Esophagus (tissue), 2 donors: ENCODE results near the gene REPIN1. TPM values are rescaled to one million over a fixed set of nuclear protein-coding genes. Genes with fewer than 3 reads are reported as not detected.
A peak's percentile ranks its signal among the peaks of the same experiment; 100 is the strongest.
"Not testable (repeated sequence)": the region's sequence is repeated elsewhere in the genome, so short reads cannot be mapped to it uniquely, and the experiment has no call there.

ENCODE experiments used
- H3K27ac ChIP-seq, 2 donors: one replicate each; pipeline ENCODE4 v1.5.1; 2013; ENCODE audit warnings: low read depth in 2 of 2, mild to moderate bottlenecking in 2 of 2, inconsistent platforms in 1 of 2, low read length in 1 of 2, moderate library complexity in 1 of 2
- H3K27me3 ChIP-seq, 2 donors: one replicate each; pipeline ENCODE4 v1.6.1; 2013; ENCODE audit warnings: low read length in 2 of 2, control low read depth in 1 of 2, mild to moderate bottlenecking in 1 of 2; ENCODE audit not compliant: insufficient read depth in 2 of 2, control insufficient read depth in 1 of 2
- H3K36me3 ChIP-seq, 2 donors: one replicate each; pipeline ENCODE4 v1.6.1; 2013; ENCODE audit warnings: low read length in 1 of 2; ENCODE audit not compliant: control insufficient read depth in 2 of 2, insufficient read depth in 2 of 2
- H3K4me1 ChIP-seq, 2 donors: one replicate each; pipeline ENCODE4 v1.6.1; 2013; ENCODE audit warnings: low read length in 1 of 2; ENCODE audit not compliant: control insufficient read depth in 2 of 2, insufficient read depth in 2 of 2
- H3K4me3 ChIP-seq, 2 donors: one replicate each; pipeline ENCODE4 v1.5.1; 2013; ENCODE audit warnings: low read length in 2 of 2, mild to moderate bottlenecking in 2 of 2, low read depth in 1 of 2, moderate library complexity in 1 of 2
- H3K9me3 ChIP-seq, 2 donors: one replicate each; pipeline ENCODE4 v1.6.1; 2013; ENCODE audit warnings: mild to moderate bottlenecking in 2 of 2, low read depth in 1 of 2, low read length in 1 of 2, moderate library complexity in 1 of 2; ENCODE audit not compliant: control insufficient read depth in 2 of 2, insufficient read depth in 1 of 2
- WGBS, 2 donors: extraction: QIAGEN DNeasy Blood & Tissue Kit; methylation state at CpG; one replicate each; pipeline ENCODE4 v1.1.7; 2013; 5-methylcytosine and 5-hydroxymethylcytosine counted together
- polyA plus RNA-seq, 2 donors: library from polyadenylated mRNA; stranded (reverse); fragments of 200-250 nt; gene quantifications; one replicate each; pipeline ENCODE4 v1.2.3, GENCODE V29; 2013
- donor health status: healthy with polysubstance abuse.
- donor health status: Bipolar disorder and iron deficiency.

REPIN1 gene
- polyA plus RNA-seq, 2 donors = 22.7 to 32.6 TPM

DNA sequence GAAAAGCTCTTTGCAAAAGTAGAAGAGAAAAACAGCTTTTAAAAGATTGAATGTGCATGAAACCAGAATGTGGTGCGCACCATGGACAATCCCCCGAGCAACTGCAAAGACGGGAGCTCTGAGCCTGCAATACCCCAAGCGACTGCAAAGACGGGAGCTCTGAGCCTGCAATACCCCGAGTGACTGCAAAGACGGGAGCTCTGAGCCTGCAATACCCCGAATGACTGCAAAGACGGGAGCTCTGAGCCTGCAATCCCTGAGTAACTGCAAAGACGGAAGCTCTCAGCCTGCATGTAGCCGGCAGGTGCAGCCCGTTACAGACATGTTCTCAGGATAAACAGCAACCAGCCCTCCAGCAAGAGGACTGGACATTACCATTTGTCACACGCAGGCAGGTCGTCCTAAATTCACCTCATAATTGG, 16.7 kb downstream of the REPIN1 start:
- Histone ChIP-seq H3K36me3 (no peaks in the 10 kb centered on the region), H3K9me3 (no peaks in the 10 kb centered on the region), H3K27ac (no peak overlapping the region), H3K4me1 (peaks cover 8 to 12% of the 10 kb centered on the region in 2 donors), H3K27me3 (no peaks in the 10 kb centered on the region), H3K4me3 (no peak overlapping the region)
- 79 to 88% methylated on average over 14 of the region's 14 CpGs for WGBS, 2 donors

- not testable (repeated sequence) for H3K36me3 ChIP-seq, H3K27me3 ChIP-seq, H3K27ac ChIP-seq, H3K4me3 ChIP-seq, H3K9me3 ChIP-seq
- H3K4me1 ChIP-seq = peaks cover 8 to 10% of the 10 kb centered on the region in 2 donors
- WGBS, 2 donors = 57 to 60% methylated on average over 6 of the region's 6 CpGs
Measured at GRCh38 chr7:150385884-150386283, 17.3 kb downstream of the REPIN1 start.

GRCh38 chr7:150388306-150388705, 19.7 kb downstream of the REPIN1 start:
- Histone ChIP-seq H3K27me3 (no peaks in the 10 kb centered on the region), H3K36me3 (no peaks in the 10 kb centered on the region), H3K4me3 (no peak overlapping the region), H3K4me1 (peaks cover 0 to 2% of the 10 kb centered on the region in 2 donors), H3K9me3 (no peaks in the 10 kb centered on the region), H3K27ac (peak overlapping the region in 1 of 2 donors; percentile 8)
- WGBS, 2 donors = 85 to 92% methylated on average over 7 of the region's 7 CpGs

DNA sequence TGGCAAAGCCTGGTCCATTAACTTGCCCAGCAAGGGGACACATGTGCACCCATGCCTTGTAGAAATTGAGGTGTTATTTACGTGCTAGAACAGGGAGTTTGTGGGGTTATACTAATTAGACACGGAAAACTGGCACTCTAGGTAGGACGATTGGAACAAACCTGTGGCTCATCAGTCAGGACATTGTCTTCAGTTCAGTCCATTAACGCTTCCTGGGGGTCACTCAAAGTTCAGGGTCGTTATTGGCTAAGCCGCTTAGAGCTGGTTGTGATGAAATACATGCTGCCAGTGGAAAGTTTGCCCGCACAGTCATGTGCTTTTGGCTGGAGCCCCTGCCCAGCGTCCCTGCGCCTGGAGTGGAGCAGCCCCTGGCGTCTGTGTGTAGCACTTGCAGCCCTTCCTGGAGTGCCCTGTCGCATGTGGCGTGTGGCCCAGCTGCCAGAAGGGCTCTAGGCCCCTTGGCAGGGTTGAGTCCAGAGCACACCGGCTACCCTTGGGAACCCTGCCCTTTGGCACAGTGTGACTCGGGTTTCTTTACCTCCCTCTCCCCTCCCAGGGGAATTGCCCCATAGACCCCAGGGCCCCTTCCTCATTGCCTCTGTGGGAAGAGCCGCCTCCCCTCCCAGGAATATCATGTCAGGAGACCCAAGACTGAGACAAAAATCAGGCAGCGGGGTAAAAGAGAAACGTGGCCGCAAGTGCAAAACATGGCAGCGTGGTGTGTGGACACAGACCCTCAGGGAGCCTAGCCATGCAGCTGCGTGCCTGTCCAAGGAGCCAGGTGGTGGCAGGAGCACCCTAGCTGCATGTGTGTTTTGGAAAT, 20.3 kb downstream of the REPIN1 start:
- H3K27ac ChIP-seq = peak overlapping the region in 1 of 2 donors; percentile 8
- H3K4me1 ChIP-seq = no peaks in the 10 kb centered on the region
- H3K36me3 ChIP-seq = no peaks in the 10 kb centered on the region
- H3K4me3 ChIP-seq = no peak overlapping the region
- no peaks in the 10 kb centered on the region for H3K9me3 ChIP-seq
- H3K27me3 ChIP-seq = no peaks in the 10 kb centered on the region
- WGBS, 2 donors = 63 to 65% methylated on average over 20 of the region's 20 CpGs

GRCh38 chr7:150389532-150389816, 20.9 kb downstream of the REPIN1 start:
- H3K27me3 ChIP-seq = no peaks in the 10 kb centered on the region
- no peaks in the 10 kb centered on the region for H3K9me3 ChIP-seq
- no peaks in the 10 kb centered on the region for H3K36me3 ChIP-seq
- no peaks in the 10 kb centered on the region for H3K4me1 ChIP-seq
- WGBS, 2 donors = 75 to 81% methylated on average over 5 of the region's 5 CpGs
- H3K27ac ChIP-seq = no peak overlapping the region
- no peak overlapping the region for H3K4me3 ChIP-seq

GRCh38 chr7:150390205-150390604, 21.6 kb downstream of the REPIN1 start:
- Histone ChIP-seq H3K4me1 (no peaks in the 10 kb centered on the region), H3K27me3 (no peaks in the 10 kb centered on the region), H3K36me3 (no peaks in the 10 kb centered on the region), H3K9me3 (no peaks in the 10 kb centered on the region), H3K27ac (no peak overlapping the region), H3K4me3 (no peak overlapping the region)
- 89 to 91% methylated on average over 7 of the region's 7 CpGs for WGBS, 2 donors

DNA sequence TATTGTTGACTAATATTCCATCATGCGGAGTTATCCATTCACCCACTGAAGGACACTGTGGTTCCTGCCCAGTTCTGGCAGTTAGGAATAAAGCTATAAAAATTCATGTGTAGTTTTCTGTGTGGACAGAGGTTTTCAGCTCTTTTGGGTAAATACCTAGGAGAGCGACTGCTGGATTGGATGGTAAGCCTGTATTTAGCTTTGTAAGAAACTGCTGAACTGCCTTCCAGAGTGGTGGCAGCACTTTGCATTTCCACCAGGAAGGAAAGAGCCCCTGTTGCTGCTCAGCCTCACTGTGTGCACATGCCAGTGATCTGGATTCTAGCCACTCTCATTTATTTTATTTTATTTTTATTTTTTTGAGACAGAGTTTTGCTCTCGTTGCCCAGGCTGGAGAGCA, 24.7 kb downstream of the REPIN1 start:
- Histone ChIP-seq H3K36me3 (peaks cover 0 to 7% of the 10 kb centered on the region in 2 donors), H3K9me3 (no peaks in the 10 kb centered on the region), H3K27ac (no peak overlapping the region), H3K4me3 (no peak overlapping the region), H3K27me3 (no peaks in the 10 kb centered on the region), H3K4me1 (no peaks in the 10 kb centered on the region)
- 77 to 90% methylated on average over 3 of the region's 3 CpGs for WGBS, 2 donors

- H3K9me3 ChIP-seq = no peaks in the 10 kb centered on the region
- H3K4me1 ChIP-seq = peaks cover 0 to 3% of the 10 kb centered on the region in 2 donors
- no peaks in the 10 kb centered on the region for H3K27me3 ChIP-seq
- peaks cover 0 to 7% of the 10 kb centered on the region in 2 donors for H3K36me3 ChIP-seq
- H3K4me3 ChIP-seq = no peak overlapping the region
- 95 to 96% methylated on average over 20 of the region's 20 CpGs for WGBS, 2 donors
- H3K27ac ChIP-seq = no peak overlapping the region
Measured at GRCh38 chr7:150396426-150396825, 27.8 kb downstream of the REPIN1 start.

DNA sequence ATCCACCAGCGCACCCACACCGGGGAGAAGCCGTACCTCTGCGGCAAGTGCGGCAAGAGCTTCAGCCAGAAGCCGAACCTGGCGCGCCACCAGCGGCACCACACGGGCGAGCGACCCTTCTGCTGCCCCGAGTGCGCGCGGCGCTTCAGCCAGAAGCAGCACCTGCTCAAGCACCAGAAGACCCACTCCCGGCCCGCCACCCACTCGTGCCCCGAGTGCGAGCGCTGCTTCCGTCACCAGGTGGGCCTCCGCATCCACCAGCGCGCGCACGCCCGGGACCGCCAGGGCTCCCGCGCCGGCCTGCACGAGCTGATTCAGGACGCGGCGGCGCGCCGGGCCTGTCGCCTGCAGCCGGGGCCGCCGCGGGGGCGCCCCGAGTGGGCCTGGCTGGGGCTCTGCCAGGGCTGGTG, 28.2 kb downstream of the REPIN1 start:
- Histone ChIP-seq H3K27me3 (no peaks in the 10 kb centered on the region), H3K36me3 (peaks cover 0 to 7% of the 10 kb centered on the region in 2 donors), H3K27ac (no peak overlapping the region), H3K9me3 (no peaks in the 10 kb centered on the region), H3K4me1 (peaks cover 0 to 3% of the 10 kb centered on the region in 2 donors), H3K4me3 (no peak overlapping the region)
- 97 to 98% methylated on average over 48 of the region's 48 CpGs for WGBS, 2 donors
